GM12878 (cell line): ENCODE measurements around the gene KRT81. TPM values are rescaled to one million over a fixed set of nuclear protein-coding genes. Genes with fewer than 3 reads are reported as not detected.

Experiments used
- ATAC-seq: fragments of 200-7000 bp; cut with Tn5 transposase; 3 replicates; pipeline ENCODE4 v1.9.1; 2020; ENCODE audit warnings: mild to moderate bottlenecking, moderate library complexity
- BruUV-seq: library from RNA; stranded (reverse); fragments of 400-500 nt; replicated peaks from 2 replicates; lab custom pipeline; 2021; lab: Mats Ljungman, UMichigan
- CTCF ChIA-PET: fragments of 300-600 bp; sonication (Branson Sonifier 250); formaldehyde crosslinking; extraction: SDS; loops from one replicate; lab custom pipeline; 2021; ENCODE audit warnings: inconsistent platforms; lab: Yijun Ruan, JAX
- POLR2A ChIA-PET: fragments of 350-600 bp; formaldehyde crosslinking; extraction: SDS; loops from one replicate; lab custom pipeline; 2021; ENCODE audit warnings: inconsistent platforms; lab: Charles Lee
- RAD21 ChIA-PET: fragments of 300-600 bp; sonication (Branson Sonifier 250); formaldehyde crosslinking; loops from one replicate; lab custom pipeline; 2023; ENCODE audit warnings: antibody characterized with exemption; ENCODE audit not compliant: unreplicated experiment; lab: Charles Lee
- SMC1A ChIA-PET: fragments of 300-600 bp; sonication (Branson Sonifier 250); formaldehyde crosslinking; loops from one replicate; lab custom pipeline; 2023; ENCODE audit not compliant: unreplicated experiment, uncharacterized antibody; lab: Charles Lee
- DNase-seq: peaks from one replicate; pipeline ENCODE4 v3.0.0-alpha.2; 2011; ENCODE audit warnings: low read depth, low spot score
- FAIRE-seq: peaks from 3 replicates; lab custom pipeline; 2011; peaks lifted over from hg19 to GRCh38; lab: Jason Lieb, UNC
- H2AFZ ChIP-seq: 2 replicates; pipeline ENCODE4 v1.6.0; 2011; ENCODE audit warnings: low read depth, low read length, control low read depth; ENCODE audit not compliant: control insufficient read depth
- H3K27ac ChIP-seq: 2 replicates; pipeline ENCODE4 v1.5.1; 2011; ENCODE audit warnings: control low read depth; ENCODE audit not compliant: control insufficient read depth, insufficient read depth
- H3K27me3 ChIP-seq, 2 experiments: replicated peaks in 1 of 2; 2 replicates each; pipeline versions ENCODE4 v1.6.0 to v1.6.1; 2011; ENCODE audit warnings: low read length in 1 of 2; ENCODE audit not compliant: control insufficient read depth in 2 of 2, insufficient read depth in 2 of 2
- H3K36me3 ChIP-seq, 2 experiments: 2 replicates each; pipeline ENCODE4 v1.5.1; 2011; ENCODE audit warnings: low read length in 1 of 2; ENCODE audit not compliant: control insufficient read depth in 2 of 2, insufficient read depth in 2 of 2
- H3K4me1 ChIP-seq: 2 replicates; pipeline ENCODE4 v1.6.1; 2011; ENCODE audit warnings: mild to moderate bottlenecking, low read length, moderate library complexity, mixed read lengths; ENCODE audit not compliant: control insufficient read depth, insufficient read depth
- H3K4me2 ChIP-seq: 2 replicates; pipeline ENCODE4 v1.6.0; 2011; ENCODE audit warnings: control low read depth; ENCODE audit not compliant: control insufficient read depth, insufficient read depth
- H3K4me3 ChIP-seq: fragments of 200-600 bp; sonication (generic); 2 replicates; pipeline ENCODE4 v1.5.1; 2016
- H3K79me2 ChIP-seq: 2 replicates; pipeline ENCODE4 v1.6.0; 2011; ENCODE audit warnings: low read length; ENCODE audit not compliant: control insufficient read depth, insufficient read depth
- H3K9ac ChIP-seq: 2 replicates; pipeline ENCODE4 v1.8.0; 2011; ENCODE audit warnings: low read length, control low read depth, mixed read lengths; ENCODE audit not compliant: control insufficient read depth, insufficient read depth
- H3K9me3 ChIP-seq: replicated peaks from 3 replicates; pipeline ENCODE4 v1.5.1; 2011; ENCODE audit warnings: mild to moderate bottlenecking, low read length; ENCODE audit not compliant: control insufficient read depth, insufficient read depth
- H4K20me1 ChIP-seq: 2 replicates; pipeline ENCODE4 v1.6.0; 2011; ENCODE audit not compliant: control insufficient read depth, insufficient read depth
- CBFB ChIP-seq: IDR thresholded peaks from 2 replicates; pipeline ENCODE4 v1.6.1; 2016; ENCODE audit warnings: antibody characterized with exemption, low read depth
- NR2F1 ChIP-seq: fragments of 450-650 bp; conservative IDR thresholded peaks from 2 replicates; pipeline ENCODE4 v1.6.1; 2017; ENCODE audit warnings: mild to moderate bottlenecking
- POU2F2 ChIP-seq: IDR thresholded peaks from 3 replicates; pipeline ENCODE4 v1.6.1; 2011; ENCODE audit warnings: low read depth, mild to moderate bottlenecking, low read length, borderline replicate concordance
- RAD51 ChIP-seq: fragments of 450-650 bp; IDR thresholded peaks from 2 replicates; pipeline ENCODE4 v1.6.1; 2016; ENCODE audit warnings: moderate library complexity, mild to moderate bottlenecking, inconsistent platforms
- RELA ChIP-seq: fragments of 450-650 bp; IDR thresholded peaks from 2 replicates; pipeline ENCODE4 v1.8.0; 2014; ENCODE audit warnings: borderline replicate concordance; ENCODE audit not compliant: partially characterized antibody
- WGBS: methylation state at CpG from one replicate; pipeline ENCODE4 v1.1.6; 2016; ENCODE audit warnings: low lambda C conversion rate; ENCODE audit not compliant: insufficient replicate concordance, insufficient coverage; ENCODE audit errors: missing lambda C conversion rate; 5-methylcytosine and 5-hydroxymethylcytosine counted together
- in situ Hi-C: fragments of 300-500 bp; cut with MboI; formaldehyde crosslinking; loops from 9 replicates; pipeline ENCODE4 v1.14.3; 2018; ENCODE audit warnings: mixed read lengths
- intact Hi-C: fragments of 100-400 bp; cut with micrococcal nuclease; formaldehyde crosslinking; loops from one replicate; pipeline ENCODE4 v1.14.2; 2022; ENCODE audit not compliant: unreplicated experiment
- polyA plus RNA-seq, 11 experiments: library from polyadenylated mRNA; depleted of rRNA in 4 of 11; unstranded in 6 of 11; stranded (reverse) in 5 of 11; fragments of >200 nt; fragmentation: Nextera tagmentation in 4 of 11; fragmentation: Illumina TruSeq in 1 of 11; extraction: Ambion mirVana in 4 of 11; extraction: Trizol in 1 of 11; gene quantifications; 1 replicate in 1 of 11; 2 replicates in 10 of 11; pipeline versions ENCODE4 v1.2.1 to v1.2.3, GENCODE V29; 2011 to 2016; ENCODE audit warnings: inconsistent platforms in 2 of 11, missing spikeins in 2 of 11, low read depth in 1 of 11
- total RNA-seq, 4 experiments: library from RNA; depleted of rRNA in 3 of 4; stranded (reverse); fragments of >200 nt in 3 of 4; fragmentation: Illumina TruSeq in 1 of 4; extraction: Trizol in 1 of 4; gene quantifications; 2 replicates each; pipeline versions ENCODE4 v1.2.1 to v1.2.3, GENCODE V29; 2013 to 2021
- TF ChIP-seq, protein P1 (sequence below): fragments of 450-650 bp; formaldehyde crosslinking; IDR thresholded peaks from 2 replicates; pipeline ENCODE4 v1.4.0; 2020; ENCODE audit warnings: mild to moderate bottlenecking, moderate library complexity
- TF ChIP-seq, protein P2 (sequence below): fragments of 450-650 bp; IDR thresholded peaks from 2 replicates; pipeline ENCODE4 v1.6.1; 2017; ENCODE audit warnings: antibody characterized with exemption, mild to moderate bottlenecking, moderate library complexity
- TF ChIP-seq, protein P3 (sequence below): fragments of 450-650 bp; IDR thresholded peaks from 2 replicates; pipeline ENCODE4 v1.6.1; 2016; ENCODE audit warnings: mild to moderate bottlenecking
- TF ChIP-seq, protein P4 (sequence below): IDR thresholded peaks from 2 replicates; pipeline ENCODE4 v1.6.1; 2012; ENCODE audit warnings: low read depth, low read length, improper control_type of control experiment

The KRT81 gene
- total and polyA plus RNA-seq, 10 of the 15 experiments (the other 5 are each of a cell fraction or from before 2014, with no cell fraction given): 0.05 to 0.15 TPM; not detected in 8

DNA sequence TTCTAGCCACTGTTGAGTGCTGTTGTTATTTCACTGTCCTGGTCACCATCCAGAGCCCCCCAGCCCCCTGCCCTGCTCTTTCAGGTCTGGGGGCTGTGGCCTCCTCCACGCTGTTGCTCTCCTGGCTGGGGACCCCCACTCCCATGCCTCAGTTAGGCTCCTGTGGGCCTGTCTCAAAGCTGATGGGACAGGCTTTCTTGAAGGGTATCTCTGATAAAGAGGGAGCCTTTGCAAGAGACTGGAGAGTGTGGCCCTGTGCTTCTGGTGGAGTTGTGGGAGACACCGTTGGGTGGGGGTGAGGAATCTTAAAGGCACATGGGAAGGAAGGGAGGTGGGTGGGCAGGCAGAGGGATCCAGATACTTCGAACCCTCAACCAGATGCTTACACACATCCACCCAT lies 29.0 kb downstream of the KRT81 start:
- H3K27ac ChIP-seq: no peak overlapping the region
- ChIA-PET SMC1A (interaction anchor here (0.7 to 1.5 kb wide), 2 partner anchors 42 to 216 kb away, joined by 3 read pairs; no protein-coding TSS in a partner anchor), CTCF (interaction anchor here (1.7 kb wide), 1 partner anchor 11 kb away, joined by 3 read pairs; no protein-coding TSS in a partner anchor), POLR2A (no interaction called here), RAD21 (no interaction called here)
- no TSS peak for BruUV-seq
- DNase-seq (no peak), FAIRE-seq (no peak), ATAC-seq (no peak)
- H3K4me3 ChIP-seq: no peak overlapping the region
- H3K79me2 ChIP-seq: no peaks in the 10 kb centered on the region
- H3K9ac ChIP-seq: no peak overlapping the region
- no peaks in the 10 kb centered on the region for H4K20me1 ChIP-seq
- intact Hi-C loops: no loop called here
- H3K9me3 ChIP-seq: no peaks in the 10 kb centered on the region; the same call in 2 of the 3 replicates
- in situ Hi-C loops: no loop called here
- H3K4me1 ChIP-seq: no peaks in the 10 kb centered on the region
- no peaks in the 10 kb centered on the region for H3K36me3 ChIP-seq
- peaks cover 1 to 4% of the 10 kb centered on the region in 2 experiments; a peak in 1 of 4 replicates for H3K27me3 ChIP-seq
- H3K4me2 ChIP-seq: no peak overlapping the region
- no peak overlapping the region for H2AFZ ChIP-seq
- WGBS: 16% methylated on average over 3 of the region's 3 CpGs
- TF ChIP-seq CBFB (no peak), NR2F1 (no peak), RAD51 (no peak), RELA (no peak), POU2F2 (no peak)
- TF ChIP-seq, protein P1, sequence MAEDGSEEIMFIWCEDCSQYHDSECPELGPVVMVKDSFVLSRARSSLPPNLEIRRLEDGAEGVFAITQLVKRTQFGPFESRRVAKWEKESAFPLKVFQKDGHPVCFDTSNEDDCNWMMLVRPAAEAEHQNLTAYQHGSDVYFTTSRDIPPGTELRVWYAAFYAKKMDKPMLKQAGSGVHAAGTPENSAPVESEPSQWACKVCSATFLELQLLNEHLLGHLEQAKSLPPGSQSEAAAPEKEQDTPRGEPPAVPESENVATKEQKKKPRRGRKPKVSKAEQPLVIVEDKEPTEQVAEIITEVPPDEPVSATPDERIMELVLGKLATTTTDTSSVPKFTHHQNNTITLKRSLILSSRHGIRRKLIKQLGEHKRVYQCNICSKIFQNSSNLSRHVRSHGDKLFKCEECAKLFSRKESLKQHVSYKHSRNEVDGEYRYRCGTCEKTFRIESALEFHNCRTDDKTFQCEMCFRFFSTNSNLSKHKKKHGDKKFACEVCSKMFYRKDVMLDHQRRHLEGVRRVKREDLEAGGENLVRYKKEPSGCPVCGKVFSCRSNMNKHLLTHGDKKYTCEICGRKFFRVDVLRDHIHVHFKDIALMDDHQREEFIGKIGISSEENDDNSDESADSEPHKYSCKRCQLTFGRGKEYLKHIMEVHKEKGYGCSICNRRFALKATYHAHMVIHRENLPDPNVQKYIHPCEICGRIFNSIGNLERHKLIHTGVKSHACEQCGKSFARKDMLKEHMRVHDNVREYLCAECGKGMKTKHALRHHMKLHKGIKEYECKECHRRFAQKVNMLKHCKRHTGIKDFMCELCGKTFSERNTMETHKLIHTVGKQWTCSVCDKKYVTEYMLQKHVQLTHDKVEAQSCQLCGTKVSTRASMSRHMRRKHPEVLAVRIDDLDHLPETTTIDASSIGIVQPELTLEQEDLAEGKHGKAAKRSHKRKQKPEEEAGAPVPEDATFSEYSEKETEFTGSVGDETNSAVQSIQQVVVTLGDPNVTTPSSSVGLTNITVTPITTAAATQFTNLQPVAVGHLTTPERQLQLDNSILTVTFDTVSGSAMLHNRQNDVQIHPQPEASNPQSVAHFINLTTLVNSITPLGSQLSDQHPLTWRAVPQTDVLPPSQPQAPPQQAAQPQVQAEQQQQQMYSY (CRISPR knock-in tag): no peak
- TF ChIP-seq, protein P2, sequence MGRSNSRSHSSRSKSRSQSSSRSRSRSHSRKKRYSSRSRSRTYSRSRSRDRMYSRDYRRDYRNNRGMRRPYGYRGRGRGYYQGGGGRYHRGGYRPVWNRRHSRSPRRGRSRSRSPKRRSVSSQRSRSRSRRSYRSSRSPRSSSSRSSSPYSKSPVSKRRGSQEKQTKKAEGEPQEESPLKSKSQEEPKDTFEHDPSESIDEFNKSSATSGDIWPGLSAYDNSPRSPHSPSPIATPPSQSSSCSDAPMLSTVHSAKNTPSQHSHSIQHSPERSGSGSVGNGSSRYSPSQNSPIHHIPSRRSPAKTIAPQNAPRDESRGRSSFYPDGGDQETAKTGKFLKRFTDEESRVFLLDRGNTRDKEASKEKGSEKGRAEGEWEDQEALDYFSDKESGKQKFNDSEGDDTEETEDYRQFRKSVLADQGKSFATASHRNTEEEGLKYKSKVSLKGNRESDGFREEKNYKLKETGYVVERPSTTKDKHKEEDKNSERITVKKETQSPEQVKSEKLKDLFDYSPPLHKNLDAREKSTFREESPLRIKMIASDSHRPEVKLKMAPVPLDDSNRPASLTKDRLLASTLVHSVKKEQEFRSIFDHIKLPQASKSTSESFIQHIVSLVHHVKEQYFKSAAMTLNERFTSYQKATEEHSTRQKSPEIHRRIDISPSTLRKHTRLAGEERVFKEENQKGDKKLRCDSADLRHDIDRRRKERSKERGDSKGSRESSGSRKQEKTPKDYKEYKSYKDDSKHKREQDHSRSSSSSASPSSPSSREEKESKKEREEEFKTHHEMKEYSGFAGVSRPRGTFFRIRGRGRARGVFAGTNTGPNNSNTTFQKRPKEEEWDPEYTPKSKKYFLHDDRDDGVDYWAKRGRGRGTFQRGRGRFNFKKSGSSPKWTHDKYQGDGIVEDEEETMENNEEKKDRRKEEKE: no peak
- TF ChIP-seq, protein P3, sequence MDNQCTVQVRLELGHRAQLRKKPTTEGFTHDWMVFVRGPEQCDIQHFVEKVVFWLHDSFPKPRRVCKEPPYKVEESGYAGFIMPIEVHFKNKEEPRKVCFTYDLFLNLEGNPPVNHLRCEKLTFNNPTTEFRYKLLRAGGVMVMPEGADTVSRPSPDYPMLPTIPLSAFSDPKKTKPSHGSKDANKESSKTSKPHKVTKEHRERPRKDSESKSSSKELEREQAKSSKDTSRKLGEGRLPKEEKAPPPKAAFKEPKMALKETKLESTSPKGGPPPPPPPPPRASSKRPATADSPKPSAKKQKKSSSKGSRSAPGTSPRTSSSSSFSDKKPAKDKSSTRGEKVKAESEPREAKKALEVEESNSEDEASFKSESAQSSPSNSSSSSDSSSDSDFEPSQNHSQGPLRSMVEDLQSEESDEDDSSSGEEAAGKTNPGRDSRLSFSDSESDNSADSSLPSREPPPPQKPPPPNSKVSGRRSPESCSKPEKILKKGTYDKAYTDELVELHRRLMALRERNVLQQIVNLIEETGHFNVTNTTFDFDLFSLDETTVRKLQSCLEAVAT: no peak
- TF ChIP-seq, protein P4, sequence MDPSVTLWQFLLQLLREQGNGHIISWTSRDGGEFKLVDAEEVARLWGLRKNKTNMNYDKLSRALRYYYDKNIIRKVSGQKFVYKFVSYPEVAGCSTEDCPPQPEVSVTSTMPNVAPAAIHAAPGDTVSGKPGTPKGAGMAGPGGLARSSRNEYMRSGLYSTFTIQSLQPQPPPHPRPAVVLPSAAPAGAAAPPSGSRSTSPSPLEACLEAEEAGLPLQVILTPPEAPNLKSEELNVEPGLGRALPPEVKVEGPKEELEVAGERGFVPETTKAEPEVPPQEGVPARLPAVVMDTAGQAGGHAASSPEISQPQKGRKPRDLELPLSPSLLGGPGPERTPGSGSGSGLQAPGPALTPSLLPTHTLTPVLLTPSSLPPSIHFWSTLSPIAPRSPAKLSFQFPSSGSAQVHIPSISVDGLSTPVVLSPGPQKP: no peak
